GM23248 (cell line): ENCODE measurements around the gene ZHX3.

Experiments used
- EZH2 ChIP-seq: fragments of 200-600 bp; sonication (generic); IDR thresholded peaks from 2 replicates; pipeline ENCODE4 v1.6.1; 2018; ENCODE audit warnings: antibody characterized with exemption, mild to moderate bottlenecking; ENCODE audit not compliant: insufficient read depth, poor library complexity, severe bottlenecking
- EZH2phosphoT487 ChIP-seq: fragments of 200-600 bp; sonication (generic); IDR thresholded peaks from 2 replicates; pipeline ENCODE4 v1.6.1; 2018; ENCODE audit warnings: antibody characterized with exemption, moderate library complexity, mild to moderate bottlenecking, low read depth; ENCODE audit not compliant: insufficient read depth

- TF ChIP-seq EZH2phosphoT487 (no peak), EZH2 (no peak)
Observed at GRCh38 chr20:41344938-41345728, 27.6 kb upstream of the ZHX3 start.
